Left renal pelvis (tissue), 4 donors: ENCODE results near the gene TGIF1. TPM values are rescaled to one million over a fixed set of nuclear protein-coding genes. Genes with fewer than 3 reads are reported as not detected.

Experiments
- DNase-seq, 4 donors: peaks; one replicate each; pipeline ENCODE4 v3.0.0-alpha.2; 2013; ENCODE audit warnings: low read depth in 4 of 4, low spot score in 3 of 4
- polyA plus RNA-seq, 4 donors: library from polyadenylated mRNA; unstranded; fragments of 120-200 nt; gene quantifications; one replicate each; pipeline ENCODE4 v1.2.1, GENCODE V29; 2013; ENCODE audit not compliant: insufficient read length in 4 of 4

TGIF1 gene
- polyA plus RNA-seq, 4 donors, result 68.6 to 97.4 (median 84.8) TPM

DNA sequence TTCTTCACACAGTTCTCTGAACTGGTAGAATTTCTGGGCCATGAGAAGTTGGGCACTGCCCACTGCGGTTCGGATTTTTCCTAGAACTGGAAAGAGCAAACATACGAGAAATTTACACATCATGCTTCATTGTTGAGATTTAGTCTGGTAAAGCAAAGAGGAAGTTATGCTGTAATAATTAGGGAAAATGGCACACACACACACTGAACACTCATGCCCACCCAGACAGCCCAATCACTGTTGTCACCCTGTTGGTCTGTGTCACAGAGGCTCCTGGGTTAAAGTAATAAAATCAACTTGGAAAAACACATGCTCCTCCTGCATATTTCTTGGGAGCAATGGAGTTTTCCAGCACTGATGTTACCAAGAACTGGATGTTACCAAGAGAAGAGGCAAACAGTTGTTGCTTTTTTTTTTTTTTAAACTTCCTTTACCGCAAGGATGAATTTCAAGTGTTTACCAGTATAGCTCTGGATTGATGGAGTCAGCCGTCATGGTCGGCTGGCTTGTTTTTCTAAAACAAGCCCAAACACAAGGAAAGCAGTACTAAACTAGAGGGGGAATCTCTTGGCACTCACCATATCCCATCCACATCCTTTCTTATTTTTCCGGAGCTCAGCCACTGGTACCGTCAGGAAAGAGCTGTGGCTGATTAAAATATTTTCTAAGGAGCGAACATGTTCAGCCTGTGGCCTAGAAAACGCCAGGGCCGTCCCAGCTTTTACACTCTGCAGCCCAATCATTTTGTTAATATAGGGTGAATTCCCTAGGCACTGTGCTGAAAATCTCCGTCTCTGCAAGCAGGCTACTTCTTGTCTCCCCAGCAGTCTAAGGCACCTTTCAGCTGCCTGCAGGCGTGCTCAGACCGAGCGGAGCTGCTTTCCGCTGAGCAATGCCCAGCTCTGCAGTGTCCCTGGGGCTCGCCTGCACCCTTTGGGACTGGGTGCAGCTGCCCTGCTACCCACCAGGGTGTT lies 58.9 kb downstream of the TGIF1 start:
- no peak for DNase-seq

Other genes with a start within 250 kb of the TGIF1 start
- 10 to 100 TPM in 1 of 4 donors, 1 to 10 TPM in 3; 6.7 to 11.7 (median 7.7) TPM for gene MYOM1, start 230.2 kb upstream of the TGIF1 start, polyA plus RNA-seq
- 100 to 1,000 TPM; 374 to 461 (median 411) TPM for gene MYL12A, start 202.4 kb upstream of the TGIF1 start, polyA plus RNA-seq
- 100 to 1,000 TPM; 487 to 698 (median 624) TPM for gene MYL12B, start 188.0 kb upstream of the TGIF1 start, polyA plus RNA-seq